Measurements from ENCODE around the gene SFXN3. TPM values are rescaled to one million over a fixed set of nuclear protein-coding genes. Genes with fewer than 3 reads are reported as not detected.
A peak's percentile ranks its signal among the peaks of the same experiment; 100 is the strongest.

The SFXN3 gene
- total RNA-seq, 1 experiment from 2014 or later = 16.9 TPM

DNA sequence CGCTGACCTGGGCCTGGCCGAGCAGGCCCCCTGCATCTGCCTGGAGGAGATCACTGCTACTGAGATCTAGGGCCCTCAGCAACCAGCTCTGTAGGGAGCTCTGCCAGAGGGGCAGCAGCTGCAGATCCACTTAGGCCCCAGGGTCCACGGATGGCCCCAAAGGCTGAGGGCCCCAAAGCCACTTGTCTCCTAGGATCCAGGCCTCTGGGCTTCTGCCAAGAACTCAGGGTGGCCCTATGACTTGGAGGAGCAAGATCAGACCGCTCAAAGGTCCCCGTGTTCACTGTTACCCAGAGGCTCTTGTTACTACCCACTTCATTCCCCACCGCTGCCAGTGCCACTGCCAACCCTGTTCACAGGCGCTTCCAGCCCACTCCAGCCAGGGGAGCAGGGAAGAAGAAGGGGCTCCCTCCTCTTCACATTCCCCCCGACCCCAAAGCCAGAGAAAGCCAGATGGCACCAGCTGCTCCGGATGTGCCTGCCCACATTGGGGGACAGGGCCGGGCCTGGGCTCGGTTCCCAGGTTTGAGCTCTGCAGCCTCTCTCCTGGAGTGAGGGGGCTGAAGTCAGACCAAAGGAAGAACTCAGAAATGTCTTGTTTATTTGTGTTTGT, 23.8 kb upstream of the SFXN3 start:
- no peak for DNase-seq (ENCODE audit: low spot score)
- Histone ChIP-seq H3K4me3 (ENCODE audit: low read depth, low read length, poor library complexity, severe bottlenecking) (no peak overlapping the region), H3K4me1 (ENCODE audit: insufficient read depth, low read length, poor library complexity, severe bottlenecking) (peaks cover 11% of the 10 kb centered on the region), H3K36me3 (ENCODE audit: insufficient read depth, low read length, poor library complexity, severe bottlenecking) (peaks cover 39% of the 10 kb centered on the region), H3K9me3 (ENCODE audit: low read depth, low read length, poor library complexity, severe bottlenecking) (no peaks in the 10 kb centered on the region), H3K27ac (ENCODE audit: low read depth, low read length, poor library complexity, severe bottlenecking) (peak overlapping the region; percentile 72), H3K27me3 (replicated peaks; ENCODE audit: insufficient read depth, low read depth, low read length, poor library complexity) (no peaks in the 10 kb centered on the region)
- BruUV-seq (replicated peaks) = no TSS peak
- TF ChIP-seq, protein P1, sequence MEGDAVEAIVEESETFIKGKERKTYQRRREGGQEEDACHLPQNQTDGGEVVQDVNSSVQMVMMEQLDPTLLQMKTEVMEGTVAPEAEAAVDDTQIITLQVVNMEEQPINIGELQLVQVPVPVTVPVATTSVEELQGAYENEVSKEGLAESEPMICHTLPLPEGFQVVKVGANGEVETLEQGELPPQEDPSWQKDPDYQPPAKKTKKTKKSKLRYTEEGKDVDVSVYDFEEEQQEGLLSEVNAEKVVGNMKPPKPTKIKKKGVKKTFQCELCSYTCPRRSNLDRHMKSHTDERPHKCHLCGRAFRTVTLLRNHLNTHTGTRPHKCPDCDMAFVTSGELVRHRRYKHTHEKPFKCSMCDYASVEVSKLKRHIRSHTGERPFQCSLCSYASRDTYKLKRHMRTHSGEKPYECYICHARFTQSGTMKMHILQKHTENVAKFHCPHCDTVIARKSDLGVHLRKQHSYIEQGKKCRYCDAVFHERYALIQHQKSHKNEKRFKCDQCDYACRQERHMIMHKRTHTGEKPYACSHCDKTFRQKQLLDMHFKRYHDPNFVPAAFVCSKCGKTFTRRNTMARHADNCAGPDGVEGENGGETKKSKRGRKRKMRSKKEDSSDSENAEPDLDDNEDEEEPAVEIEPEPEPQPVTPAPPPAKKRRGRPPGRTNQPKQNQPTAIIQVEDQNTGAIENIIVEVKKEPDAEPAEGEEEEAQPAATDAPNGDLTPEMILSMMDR (conservative IDR thresholded peaks at IDR 0.05; ENCODE audit: low read depth, low read length) = no peak
- TF ChIP-seq EZH2 (IDR thresholded peaks at IDR 0.05; ENCODE audit: borderline replicate concordance, low read depth, low read length, poor library complexity, severe bottlenecking) = no peak
- POLR2A ChIA-PET (ENCODE audit: low non-redundant PET) = no interaction called here
- intact Hi-C loops (cut with micrococcal nuclease; ENCODE audit: unreplicated experiment) = no loop called here
- CTCF ChIA-PET = interaction anchor here (0.6 to 0.7 kb wide), 2 partner anchors 12 to 38 kb away, joined by 3 to 4 read pairs; partner anchors contain the start of gene SEMA4G

DNA sequence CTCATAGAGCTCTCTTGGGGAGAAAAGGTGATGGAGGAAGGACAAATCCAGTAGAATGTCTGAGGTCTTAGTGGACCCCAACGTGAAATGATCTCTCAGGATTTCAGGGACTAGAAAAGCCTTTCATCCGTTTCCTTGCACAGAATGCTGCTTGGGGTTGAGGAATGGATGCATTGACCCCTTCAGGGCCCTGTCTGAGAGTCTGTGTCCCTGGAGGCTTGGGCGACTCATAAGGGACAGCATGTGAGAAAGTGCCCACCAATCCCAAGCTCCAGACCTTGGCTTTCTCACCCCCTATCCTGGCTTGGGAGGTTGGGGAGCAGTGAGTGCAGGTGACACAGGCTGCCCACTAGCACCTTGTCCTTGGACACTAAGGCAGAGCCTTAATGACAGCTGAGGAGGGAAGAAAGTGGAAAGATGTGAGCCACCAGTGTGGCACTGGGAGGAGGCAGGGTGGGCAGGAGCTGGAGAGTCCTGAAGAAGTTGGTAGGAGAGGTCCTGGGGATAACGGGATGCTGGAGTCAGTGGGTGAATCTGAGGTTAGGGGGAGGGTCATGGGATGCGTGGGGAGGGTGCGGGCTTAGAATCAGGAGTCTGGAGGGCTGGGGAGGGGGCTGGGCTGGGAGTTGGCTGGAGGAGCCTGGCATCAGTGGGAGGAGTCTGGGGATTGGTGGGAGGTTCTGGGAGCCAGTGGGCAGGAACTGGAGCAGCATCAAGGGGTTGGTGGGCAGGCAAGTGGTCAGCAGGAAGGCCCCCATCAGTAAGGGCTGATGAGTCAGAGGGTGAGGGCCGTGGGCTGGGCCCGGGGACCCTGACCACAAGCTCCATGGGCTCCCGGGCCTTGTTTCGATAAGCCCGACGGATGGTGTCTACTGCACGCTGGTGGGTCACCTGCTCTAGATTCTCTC, 22.9 kb upstream of the SFXN3 start:
- no peak for DNase-seq (ENCODE audit: low spot score)
- Histone ChIP-seq H3K36me3 (ENCODE audit: insufficient read depth, low read length, poor library complexity, severe bottlenecking) (peaks cover 37% of the 10 kb centered on the region), H3K27ac (ENCODE audit: low read depth, low read length, poor library complexity, severe bottlenecking) (no peak overlapping the region), H3K4me1 (ENCODE audit: insufficient read depth, low read length, poor library complexity, severe bottlenecking) (peaks cover 13% of the 10 kb centered on the region), H3K27me3 (replicated peaks; ENCODE audit: insufficient read depth, low read depth, low read length, poor library complexity) (no peaks in the 10 kb centered on the region), H3K9me3 (ENCODE audit: low read depth, low read length, poor library complexity, severe bottlenecking) (no peaks in the 10 kb centered on the region), H3K4me3 (ENCODE audit: low read depth, low read length, poor library complexity, severe bottlenecking) (no peak overlapping the region)
- POLR2A ChIA-PET (ENCODE audit: low non-redundant PET) = no interaction called here
- TF ChIP-seq, protein P1 (conservative IDR thresholded peaks at IDR 0.05; ENCODE audit: low read depth, low read length) = no peak
- TF ChIP-seq EZH2 (IDR thresholded peaks at IDR 0.05; ENCODE audit: borderline replicate concordance, low read depth, low read length, poor library complexity, severe bottlenecking) = no peak
- intact Hi-C loops (cut with micrococcal nuclease; ENCODE audit: unreplicated experiment) = no loop called here
- CTCF ChIA-PET = interaction anchor here (0.7 to 1.2 kb wide), 2 partner anchors 10 to 53 kb away, joined by 3 to 4 read pairs; no protein-coding TSS in a partner anchor
- no TSS peak for BruUV-seq (replicated peaks)

DNA sequence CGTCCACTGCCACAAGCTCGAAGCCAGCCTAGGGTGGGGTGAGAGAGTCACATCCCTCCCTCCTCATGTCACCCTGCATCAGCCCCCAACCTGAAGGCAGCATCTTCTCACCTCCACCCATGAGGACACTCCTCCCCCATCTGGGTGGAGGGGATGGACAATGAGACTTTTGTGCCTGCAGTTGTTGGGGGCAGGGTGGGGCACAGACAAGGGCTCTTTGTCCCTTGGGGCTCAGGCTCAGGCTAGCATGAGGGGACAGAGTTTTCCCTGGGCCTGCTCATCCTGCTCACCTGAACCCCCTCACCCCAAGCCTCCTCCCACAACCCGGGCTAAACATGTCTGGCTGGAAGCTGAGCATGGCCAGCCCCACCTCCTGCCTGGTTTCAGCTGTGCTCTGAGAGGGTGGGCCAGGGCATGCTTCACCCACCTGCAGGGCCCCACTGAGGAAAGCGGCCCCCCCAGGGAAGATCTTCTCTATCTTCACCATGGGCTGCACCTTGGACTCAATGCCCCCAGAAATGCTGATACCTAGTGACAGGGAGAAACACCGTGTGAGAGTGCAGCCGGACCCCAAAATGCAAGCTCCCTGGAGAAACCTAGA, 22.1 kb upstream of the SFXN3 start:
- ChIA-PET CTCF (interaction anchor here (1.2 kb wide), 1 partner anchor 11 kb away, joined by 4 read pairs; no protein-coding TSS in a partner anchor), POLR2A (ENCODE audit: low non-redundant PET) (no interaction called here)

More for the DNA sequence above, 22.1 kb upstream of the SFXN3 start:
- TF ChIP-seq, protein P1 (conservative IDR thresholded peaks at IDR 0.05; ENCODE audit: low read depth, low read length) = no peak
- no peak for TF ChIP-seq EZH2 (IDR thresholded peaks at IDR 0.05; ENCODE audit: borderline replicate concordance, low read depth, low read length, poor library complexity, severe bottlenecking)
- DNase-seq (ENCODE audit: low spot score) = no peak
- BruUV-seq (replicated peaks) = no TSS peak
- H3K4me3 ChIP-seq (ENCODE audit: low read depth, low read length, poor library complexity, severe bottlenecking) = no peak overlapping the region
- no peak overlapping the region for H3K27ac ChIP-seq (ENCODE audit: low read depth, low read length, poor library complexity, severe bottlenecking)
- peaks cover 29% of the 10 kb centered on the region for H3K36me3 ChIP-seq (ENCODE audit: insufficient read depth, low read length, poor library complexity, severe bottlenecking)
- H3K4me1 ChIP-seq (ENCODE audit: insufficient read depth, low read length, poor library complexity, severe bottlenecking) = peaks cover 18% of the 10 kb centered on the region
- intact Hi-C loops (cut with micrococcal nuclease; ENCODE audit: unreplicated experiment) = no loop called here
- no peaks in the 10 kb centered on the region for H3K27me3 ChIP-seq (replicated peaks; ENCODE audit: insufficient read depth, low read depth, low read length, poor library complexity)
- H3K9me3 ChIP-seq (ENCODE audit: low read depth, low read length, poor library complexity, severe bottlenecking) = no peaks in the 10 kb centered on the region

Measured in A673 (cell line).